Lung microvascular endothelial cell (primary cell): ENCODE data around the gene ANKMY1. TPM values are rescaled to one million over a fixed set of nuclear protein-coding genes. Genes with fewer than 3 reads are reported as not detected.

ENCODE experiments used
- DNase-seq, 2 donors: peaks; one replicate each; pipeline versions ENCODE4 v3.0.0 to v3.0.0-alpha.2; 2010; ENCODE audit warnings: low read depth in 2 of 2
- total RNA-seq: library from RNA; depleted of rRNA; stranded (reverse); fragments of >200 nt; gene quantifications from 2 replicates; pipeline ENCODE4 v1.2.1, GENCODE V29; 2014

The ANKMY1 gene
- total RNA-seq, 1 donor from 2014 or later = 6.0 TPM

DNA sequence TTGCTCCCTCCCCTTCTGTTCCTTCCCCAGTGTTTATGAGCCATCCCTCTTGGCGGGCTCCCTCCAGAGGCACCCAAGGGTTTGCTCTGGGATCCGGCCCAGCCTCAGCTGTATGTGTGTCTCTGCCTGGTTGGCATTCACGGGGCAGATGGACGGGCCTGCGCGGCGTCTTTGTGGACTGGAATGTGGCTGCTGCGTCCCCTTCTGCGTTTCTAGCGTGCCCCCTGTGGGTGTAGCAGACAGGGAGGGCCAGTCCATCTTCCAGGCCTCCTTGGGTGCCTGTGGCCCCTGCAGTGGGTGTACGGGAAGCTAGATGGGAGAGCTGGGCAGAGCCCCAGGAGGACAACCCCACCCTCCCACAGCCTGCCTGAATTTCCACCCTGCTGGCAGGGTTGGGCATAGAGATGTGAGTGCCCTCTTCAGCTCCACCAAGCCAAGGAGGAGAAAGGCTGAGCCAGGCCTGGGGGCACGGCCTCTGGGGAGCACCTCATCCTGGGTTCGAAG, 106.6 kb downstream of the ANKMY1 start:
- no peak for DNase-seq

DNA sequence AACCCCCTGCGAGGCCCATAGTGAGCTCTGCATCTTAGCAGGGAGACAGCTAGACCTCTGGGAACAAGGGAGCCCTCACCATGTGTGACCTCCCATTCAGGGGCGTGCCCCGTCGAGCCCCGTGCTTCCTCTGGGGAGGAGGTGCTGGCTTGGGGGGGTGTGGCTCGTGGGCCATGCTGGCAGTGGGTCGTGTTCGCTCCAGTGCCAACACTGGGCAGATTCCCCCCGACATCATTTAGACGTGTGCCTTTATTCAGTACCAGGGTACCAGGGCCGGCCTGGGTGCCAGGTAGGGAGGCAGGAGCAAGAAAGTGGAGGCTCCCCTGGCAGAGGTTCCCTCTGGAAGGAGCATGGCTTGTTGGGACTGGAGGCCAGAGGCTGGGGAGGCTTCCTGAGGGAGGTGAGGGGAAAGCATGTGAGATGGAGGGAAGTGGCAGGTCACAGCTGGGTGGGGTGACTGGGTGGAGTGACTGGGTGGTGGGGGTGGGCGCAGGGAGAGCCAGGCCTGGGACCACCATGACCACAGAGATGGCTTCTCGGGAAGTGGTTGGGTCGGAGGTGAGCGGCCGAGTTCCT, 107.2 kb downstream of the ANKMY1 start:
- no peak for DNase-seq

DNA sequence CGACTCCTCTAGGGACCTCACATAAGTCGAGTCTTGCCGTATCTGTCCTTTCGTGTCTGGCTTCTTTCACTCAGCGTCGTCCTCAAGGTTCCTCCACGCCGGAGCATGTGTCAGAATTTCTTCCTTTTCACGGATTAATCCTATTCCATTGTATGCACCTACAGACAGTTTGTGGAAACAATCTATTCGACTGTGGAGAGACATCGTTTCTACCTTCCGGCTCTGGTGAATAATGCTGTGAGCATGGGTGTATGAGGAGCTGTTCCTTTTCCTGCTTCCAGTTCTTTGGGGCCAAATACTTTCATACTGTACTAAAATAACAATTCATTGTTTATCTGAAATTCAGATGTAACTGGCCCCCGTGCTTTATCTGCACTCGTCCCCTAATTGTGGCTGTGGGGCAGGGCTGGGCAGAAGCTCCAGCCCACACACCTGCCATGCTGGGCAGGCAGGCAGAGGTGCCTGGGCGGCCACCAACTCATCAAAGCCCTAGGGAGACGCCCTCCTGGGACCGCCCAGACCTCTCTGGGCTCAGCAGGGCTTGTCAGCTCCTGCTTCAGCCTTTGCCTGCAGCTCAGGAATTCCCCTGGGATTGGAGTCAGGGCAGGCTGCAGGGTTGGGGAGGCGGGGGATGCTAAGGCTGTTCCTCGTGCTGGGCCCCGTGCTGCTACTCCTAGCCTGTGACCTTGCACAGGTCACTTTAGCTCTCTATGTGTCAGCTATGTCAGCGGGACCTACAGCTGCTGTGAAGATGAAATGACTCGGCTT, 107.8 kb downstream of the ANKMY1 start:
- peak; percentile 33 to 35 for DNase-seq

DNA sequence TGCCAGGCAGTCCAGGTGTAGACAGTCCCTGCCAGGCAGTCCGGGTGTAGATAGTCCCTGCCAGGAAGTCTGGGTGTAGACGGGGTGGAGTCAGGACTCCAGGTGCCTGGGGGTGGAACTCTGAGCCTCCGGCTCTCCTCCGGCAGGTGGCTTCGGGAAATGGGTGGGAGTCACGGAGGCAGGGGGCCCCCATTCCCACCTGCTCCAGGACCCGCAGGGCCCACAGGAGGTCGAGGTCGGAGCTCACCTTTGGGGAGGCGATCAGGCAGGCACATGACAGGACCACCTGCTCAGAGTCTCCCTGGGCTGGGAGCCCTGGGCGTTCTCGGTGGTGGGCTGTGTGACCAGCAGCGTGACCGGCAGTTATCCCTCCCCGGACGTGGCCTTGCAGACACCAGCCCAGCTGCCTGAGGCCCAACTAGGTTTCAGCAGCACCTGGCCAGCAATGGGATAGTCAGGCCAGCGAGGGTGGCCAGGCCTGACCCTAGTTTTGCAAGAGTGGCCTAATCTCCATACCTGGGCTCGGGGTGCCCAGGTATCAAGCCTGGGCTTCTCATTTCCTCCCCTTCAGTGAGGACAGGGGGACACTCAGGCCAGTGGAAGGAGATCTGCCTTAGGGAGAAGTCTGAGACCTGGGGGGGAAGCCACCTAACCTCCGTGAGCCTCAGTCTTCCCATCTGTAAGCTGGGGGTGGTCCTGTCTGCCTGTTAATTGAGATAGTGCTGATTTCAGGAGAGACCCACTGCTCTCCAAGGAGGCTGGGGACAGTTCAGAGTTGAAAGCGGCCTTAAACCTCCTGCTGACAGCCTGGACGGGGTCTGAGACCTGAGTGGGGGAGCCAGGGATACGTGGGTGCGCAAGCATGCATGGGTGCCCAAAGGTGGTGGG, 109.2 kb downstream of the ANKMY1 start:
- no peak for DNase-seq

DNA sequence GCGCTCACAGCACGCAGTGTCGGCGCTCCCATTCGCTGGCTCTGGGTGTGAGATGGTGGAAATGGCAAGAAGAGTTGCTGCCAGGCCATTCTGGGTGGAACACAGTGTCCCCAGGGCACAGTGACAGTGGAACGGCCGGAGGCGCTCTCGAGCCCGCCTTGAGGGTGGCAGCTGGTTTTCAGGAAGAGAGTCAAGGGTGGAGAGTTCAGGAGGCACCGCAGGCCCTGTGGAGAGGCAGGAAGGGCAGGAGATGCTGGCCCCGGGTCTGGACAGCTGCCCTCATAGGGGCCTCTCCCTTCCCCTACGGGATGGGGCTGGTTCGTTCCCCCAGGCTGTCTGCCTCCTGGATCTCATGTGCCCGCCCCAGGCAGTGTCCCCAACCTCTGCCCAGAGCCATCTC, 109.9 kb downstream of the ANKMY1 start:
- no peak for DNase-seq

DNA sequence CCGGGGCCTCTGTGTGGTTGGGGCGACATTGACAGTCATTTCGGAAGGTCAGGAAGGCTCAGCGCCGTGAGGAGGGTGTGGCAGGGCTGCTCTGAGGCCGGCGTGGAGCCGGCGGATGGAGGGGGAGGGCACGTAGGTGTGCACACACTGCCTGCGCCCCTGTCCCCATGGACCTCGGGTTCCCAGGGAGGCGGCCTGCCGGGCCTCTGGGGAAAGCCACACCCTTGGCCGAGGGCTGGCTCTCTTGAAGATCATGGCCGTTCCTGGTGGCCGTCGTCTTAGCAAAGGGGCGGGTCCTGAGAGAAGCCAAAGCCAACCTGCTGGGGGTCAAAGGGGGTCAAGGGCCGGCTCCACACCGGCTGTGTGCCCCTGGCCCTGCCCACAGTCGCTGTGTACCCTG, 110.5 kb downstream of the ANKMY1 start:
- DNase-seq = no peak

DNA sequence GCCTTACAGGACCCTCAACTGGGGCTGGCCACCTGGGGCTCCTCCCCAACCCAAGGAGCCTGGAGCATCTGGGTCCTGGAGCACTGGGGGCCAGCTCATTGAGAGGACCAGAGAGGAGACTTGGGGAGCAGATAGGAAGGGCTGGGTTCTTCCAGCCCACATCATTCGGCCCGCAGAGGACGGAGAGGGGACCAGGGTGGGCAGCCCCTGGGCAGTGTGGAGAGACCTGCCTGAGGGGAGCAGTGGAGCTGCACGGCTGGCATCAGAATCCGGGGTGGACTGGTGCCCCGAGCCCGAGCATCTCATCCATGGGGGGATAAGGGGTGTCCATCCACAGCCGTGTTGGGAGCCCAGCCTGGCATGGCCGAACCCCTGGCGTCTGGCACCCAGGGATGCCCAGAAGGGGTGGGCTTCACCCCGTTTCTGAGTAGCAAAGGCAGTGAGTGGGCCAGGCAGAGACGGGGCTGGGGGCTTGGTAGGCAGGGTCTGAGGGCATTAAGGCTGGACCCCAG, 111.1 kb downstream of the ANKMY1 start:
- no peak for DNase-seq

DNA sequence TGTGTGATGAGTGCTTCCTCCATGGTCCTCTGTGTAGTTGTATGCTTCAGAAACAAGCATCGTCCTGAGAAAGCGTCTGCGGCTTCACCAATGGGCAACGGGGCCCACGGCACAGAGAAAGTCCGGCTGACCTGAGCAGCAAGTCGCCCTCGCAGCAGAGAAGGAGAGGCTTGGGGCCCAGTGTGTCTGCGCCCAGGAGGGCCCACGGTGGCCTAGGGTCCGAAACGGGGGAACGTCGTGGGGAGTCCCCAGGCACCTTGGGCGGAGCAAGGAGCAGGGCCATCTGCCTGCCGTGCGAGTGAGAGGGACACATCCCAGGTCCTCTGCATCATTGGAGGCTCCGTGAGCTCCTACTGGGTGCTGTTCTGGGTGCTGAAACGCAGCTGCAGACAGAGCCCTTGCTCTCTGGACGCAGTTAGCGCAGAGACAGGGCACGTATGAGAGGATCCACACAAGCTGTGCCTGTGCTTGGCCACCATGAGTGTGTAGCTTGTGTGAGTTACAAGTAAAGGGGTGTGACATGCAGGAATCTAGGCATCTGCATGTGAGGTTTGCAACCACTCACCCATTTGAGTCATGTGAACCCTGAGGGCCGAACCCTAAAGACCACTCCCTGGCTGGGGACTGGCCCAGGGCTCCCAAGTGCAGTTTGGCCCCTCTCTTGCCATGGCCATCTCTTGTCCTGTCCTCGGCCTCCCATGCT, 111.7 kb downstream of the ANKMY1 start:
- DNase-seq = no peak

DNA sequence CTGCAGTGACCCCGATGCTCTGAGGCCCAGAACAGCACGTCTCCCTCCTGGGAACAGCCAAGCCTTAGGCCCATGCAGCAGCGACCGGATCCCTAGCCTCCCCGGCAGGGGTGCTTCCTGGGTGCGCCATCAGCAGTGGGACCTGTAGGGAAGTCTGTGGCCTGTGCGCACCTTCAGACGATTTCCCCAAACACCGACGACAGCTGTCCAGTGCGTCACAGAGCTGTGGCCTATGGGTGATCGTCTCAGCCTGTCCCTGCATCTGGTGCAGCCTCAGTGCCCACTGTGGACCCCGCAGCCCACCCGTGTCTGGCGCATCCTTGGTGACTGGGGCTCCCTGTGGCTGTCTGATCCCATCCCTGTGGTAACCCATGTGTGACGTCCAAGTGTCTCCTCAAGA, 113.3 kb downstream of the ANKMY1 start:
- DNase-seq = no peak

DNA sequence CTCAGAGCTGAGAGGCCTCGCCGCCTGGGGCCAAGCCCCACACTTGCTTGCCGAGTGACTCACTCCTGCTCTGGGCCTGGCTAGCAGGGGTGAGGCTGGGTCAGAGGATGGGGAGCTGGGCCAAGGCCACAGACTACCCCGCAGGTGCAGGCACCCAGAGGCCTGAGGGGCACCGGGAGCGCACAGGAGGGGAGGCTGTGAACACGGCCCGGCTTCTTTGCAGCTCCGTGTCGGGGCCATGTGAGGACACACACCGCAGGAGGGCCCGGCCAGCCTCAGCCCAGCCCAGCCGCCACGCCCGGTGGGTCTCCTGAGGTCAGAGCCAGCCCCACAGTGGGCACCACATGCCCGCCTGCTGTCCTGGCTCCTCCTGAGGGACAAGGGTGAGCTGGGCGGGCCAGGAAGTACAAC, 113.9 kb downstream of the ANKMY1 start:
- DNase-seq = no peak

DNA sequence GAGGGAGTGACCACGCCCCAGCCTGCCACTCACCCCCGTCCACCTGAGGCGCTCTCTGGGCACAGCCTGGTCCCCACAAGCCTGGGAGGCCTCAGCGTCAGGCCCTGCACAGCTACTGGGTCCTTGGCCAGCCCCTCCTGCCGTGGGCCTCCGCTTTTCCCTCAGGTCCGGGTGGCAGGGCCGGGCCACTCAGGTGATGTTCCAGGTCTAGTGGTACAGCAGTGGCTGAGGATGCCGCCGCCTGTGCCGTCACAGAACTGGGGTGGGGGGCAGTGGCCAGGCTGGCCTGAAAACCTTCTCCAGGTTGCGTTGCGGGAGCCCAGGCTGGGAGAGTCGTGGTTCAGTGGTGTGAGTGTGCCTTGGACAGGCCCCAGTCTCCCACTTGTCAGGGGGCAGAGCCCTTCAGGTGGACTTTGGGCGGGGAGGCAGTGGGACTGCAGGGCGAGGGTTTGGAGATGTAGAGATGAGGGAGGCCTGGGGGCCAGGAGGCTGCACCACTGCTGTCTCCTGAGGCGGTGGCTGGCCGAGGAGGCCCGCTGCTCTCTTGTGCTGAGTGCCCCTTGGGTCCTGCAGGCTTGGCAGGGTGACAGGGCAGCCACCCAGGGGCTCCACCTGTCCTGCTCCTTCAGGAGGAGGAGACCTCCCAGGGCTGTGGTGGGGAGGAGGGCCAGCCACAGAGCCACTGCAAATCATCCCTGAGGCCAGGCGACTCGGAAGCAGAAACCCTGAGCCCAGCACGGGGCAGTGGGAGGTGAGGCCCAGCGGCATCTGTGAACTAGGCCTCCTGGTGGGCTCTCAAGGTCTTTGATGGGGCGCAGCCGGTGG, 114.7 kb downstream of the ANKMY1 start:
- no peak for DNase-seq

DNA sequence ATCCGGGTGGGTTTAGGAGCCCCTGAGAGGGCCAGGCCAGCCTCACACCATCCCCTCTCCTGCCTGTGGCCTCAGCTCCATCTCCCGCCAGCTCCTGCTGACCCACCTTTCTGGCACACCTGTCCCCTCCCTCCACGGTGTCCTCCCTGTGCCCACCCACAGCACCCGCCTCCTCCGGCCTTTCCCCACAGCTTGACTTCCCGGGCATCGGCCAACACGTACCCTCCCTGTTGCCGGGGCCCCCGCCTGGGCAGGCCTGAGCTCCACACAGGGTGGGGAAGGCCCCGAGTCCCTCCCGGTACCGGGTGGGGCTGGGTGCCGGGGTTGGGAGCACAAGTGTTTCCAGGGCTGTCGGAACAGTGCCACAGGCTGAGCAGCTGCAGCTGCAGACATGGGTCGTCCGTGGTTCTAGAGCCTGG, 115.8 kb downstream of the ANKMY1 start:
- DNase-seq = no peak

DNA sequence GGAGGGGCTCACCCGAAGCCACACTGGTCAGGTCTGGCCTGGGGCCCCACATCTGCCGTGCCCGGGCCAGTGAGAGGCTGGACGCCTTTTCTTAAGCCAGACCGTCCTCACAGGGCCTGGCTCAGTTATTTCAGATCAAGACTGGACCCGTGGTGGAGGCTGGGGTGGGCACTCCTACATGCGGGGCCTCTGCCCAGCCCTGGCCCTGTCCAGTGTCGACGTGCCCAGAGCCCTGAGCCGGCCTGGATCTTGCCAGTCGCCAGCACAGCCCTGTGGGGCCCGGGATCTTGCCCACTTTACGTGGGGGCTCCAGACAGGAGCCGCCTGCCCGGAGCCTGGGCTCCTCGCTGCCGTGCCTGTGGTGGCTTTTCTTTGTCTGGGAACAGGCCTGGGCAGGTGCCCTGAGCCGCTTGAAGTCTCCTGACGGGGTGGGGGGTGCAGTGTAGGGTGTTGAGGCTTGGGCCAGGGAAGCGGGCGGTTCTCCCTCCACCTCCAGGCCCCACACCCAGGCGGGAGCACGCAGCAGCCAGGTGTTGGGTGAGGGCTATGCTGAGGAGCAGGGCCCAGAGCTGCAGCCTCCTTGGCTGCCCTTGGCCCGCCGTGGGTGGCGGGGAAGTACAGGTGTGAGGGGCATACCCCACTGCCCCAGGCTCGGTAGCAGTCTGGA, 116.3 kb downstream of the ANKMY1 start:
- DNase-seq = no peak

DNA sequence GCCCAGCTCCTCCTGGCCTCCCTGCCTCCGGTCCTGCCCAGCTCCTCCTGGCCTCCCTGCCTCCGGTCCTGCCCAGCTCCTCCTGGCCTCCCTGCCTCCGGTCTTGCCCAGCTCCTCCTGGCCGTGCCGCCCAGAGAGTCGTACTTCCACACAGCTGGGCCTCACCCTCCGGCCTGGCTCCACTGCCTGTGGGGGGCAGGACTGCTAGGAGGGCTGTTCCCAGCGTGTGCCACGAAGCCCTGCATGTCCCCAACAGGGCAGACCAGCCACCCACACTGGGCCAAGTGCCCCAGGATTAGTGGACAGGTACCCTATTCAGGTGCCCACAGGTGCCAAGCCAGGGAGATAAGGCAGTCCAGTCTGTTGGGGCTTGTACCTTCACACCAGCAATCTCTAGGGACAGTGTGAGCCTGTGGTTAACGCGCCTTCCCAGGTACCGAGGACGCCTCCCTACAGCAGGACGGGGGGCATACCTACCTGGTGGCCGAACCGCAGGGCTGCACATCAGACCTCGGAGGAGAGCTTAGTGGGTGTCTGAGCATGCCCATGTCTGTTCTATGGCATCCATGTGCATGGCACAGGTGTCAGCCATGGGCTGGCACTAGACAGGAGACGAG, 117.0 kb downstream of the ANKMY1 start:
- DNase-seq = no peak

DNA sequence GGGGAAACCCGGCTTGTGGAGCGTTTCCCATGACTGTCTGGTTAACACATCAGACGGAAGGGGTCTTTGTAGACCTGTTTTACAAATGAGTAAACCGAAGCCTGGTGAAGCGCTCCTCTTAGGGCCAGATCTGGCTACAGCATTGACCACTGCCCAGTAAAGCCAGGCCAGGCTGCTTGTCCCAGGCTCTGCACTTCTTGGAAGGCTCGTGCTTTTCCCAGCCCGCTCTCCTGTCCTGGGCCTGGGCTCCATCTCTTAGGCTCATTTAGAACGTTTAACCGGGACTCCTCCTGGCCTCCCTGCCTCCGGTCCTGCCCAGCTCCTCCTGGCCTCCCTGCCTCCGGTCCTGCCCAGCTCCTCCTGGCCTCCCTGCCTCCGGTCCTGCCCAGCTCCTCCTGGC, 117.5 kb downstream of the ANKMY1 start:
- no peak for DNase-seq

DNA sequence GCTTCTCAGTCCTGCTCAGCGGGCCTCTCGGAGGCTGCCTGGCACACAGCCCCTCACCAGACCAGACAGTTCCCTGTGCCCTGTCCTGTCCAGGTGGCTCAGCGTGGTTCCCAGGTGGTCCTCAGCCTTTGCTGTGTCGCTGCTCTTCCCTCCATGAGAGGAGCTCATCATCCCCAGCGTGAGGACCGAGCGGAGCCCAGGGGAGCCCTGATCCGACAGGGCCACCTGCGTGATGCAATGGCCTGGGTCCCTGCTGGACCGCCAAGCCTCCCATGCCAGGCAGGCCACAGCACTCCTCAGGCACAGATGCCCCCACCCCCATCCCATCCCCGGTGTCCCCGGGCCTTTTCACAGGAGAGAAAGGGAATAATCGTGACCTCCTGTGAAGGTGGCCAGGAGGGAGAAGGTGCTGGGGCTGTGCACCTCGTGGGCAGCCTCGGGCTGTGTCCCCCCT, 118.1 kb downstream of the ANKMY1 start:
- no peak for DNase-seq

DNA sequence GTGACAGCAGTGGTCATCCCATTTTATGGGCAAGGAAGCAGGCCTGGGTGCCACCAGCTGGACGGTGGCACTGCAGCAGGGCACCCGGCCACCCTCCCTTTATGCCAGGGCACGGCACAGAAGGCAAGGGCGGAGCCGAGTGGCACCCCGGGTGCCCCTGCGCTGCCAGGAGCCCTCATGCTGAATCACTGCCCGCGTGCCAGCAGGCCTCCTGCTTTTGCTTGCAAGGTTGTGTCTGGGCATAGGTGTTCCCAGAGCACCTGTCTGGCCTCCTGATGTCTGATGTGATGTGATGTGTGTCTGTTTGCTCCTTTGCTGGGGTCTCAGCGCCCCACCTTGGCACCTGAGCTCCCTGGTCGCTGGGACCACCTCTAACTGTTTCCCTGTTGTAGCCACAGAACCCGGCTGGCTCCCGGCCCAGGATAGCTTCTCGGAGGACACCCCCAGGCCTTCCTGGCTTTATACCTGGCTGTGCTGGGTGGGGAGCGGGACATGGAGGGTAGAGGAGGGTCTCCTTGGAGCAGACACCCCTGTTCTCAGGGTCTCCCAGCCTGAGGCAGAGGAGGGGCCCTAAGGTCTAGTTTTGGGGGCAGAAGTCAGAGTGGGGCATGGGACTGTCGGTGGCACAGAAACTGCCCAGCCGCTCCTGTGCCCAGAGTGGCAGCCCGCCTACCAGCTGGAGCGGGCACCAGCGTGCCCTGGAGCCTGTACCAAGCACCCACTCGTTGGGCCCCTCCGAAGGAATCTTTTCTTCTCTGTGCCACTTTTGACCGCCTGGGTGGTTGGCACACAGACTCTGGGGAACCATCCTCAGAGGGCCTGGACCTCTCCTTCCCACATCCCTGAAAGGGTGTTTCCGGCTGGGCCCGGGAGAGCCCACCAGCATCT, 118.7 kb downstream of the ANKMY1 start:
- no peak for DNase-seq
